PFSK-1 (cell line): Measurements from ENCODE around the gene WBP1.

Source experiments
- FOXP2 ChIP-seq: optimal IDR thresholded peaks from 2 replicates; pipeline ENCODE3; 2011; ENCODE audit warnings: borderline replicate concordance, control low read depth, inconsistent platforms; ENCODE audit not compliant: insufficient read depth; ENCODE audit errors: extremely low read length, extremely low read depth
- POLR2AphosphoS5 ChIP-seq: IDR thresholded peaks from 2 replicates; pipeline ENCODE4 v1.6.1; 2012; ENCODE audit warnings: low read depth, mild to moderate bottlenecking, control low read depth, low read length, moderate library complexity
- REST ChIP-seq, 2 experiments: IDR thresholded peaks; 2 replicates each; pipeline versions ENCODE4 v1.6.1 to v1.8.0; 2011 to 2012; ENCODE audit warnings: low read depth in 2 of 2, low read length in 2 of 2, control low read depth in 1 of 2, inconsistent platforms in 1 of 2, mild to moderate bottlenecking in 1 of 2, moderate library complexity in 1 of 2; ENCODE audit not compliant: insufficient read depth in 1 of 2
- SIN3A ChIP-seq: IDR thresholded peaks from 2 replicates; pipeline ENCODE4 v1.6.1; 2012; ENCODE audit warnings: mild to moderate bottlenecking, low read length, moderate library complexity, borderline replicate concordance; ENCODE audit not compliant: insufficient read depth
- TAF1 ChIP-seq: IDR thresholded peaks from 2 replicates; pipeline ENCODE4 v1.6.1; 2012; ENCODE audit warnings: low read length, control low read depth, borderline replicate concordance; ENCODE audit not compliant: insufficient read depth

The WBP1 gene

GRCh38 chr2:74495440-74495839 lies 37.2 kb downstream of the WBP1 start:
- no peak for TF ChIP-seq SIN3A
- TF ChIP-seq POLR2AphosphoS5 = no peak
- TF ChIP-seq REST (IDR thresholded peaks at IDR 0.05; ENCODE audit: insufficient read depth in 1 of 2, low read depth in 2 of 2, low read length in 2 of 2) = no peak
- no peak for TF ChIP-seq TAF1
- no peak for TF ChIP-seq FOXP2

- no peak for TF ChIP-seq FOXP2
- TF ChIP-seq POLR2AphosphoS5 = no peak
Measured at GRCh38 chr2:74496997-74497776, 38.9 kb downstream of the WBP1 start.

- TF ChIP-seq SIN3A (no peak), TAF1 (no peak), REST (IDR thresholded peaks at IDR 0.05; ENCODE audit: insufficient read depth in 1 of 2, low read depth in 2 of 2, low read length in 2 of 2) (no peak), FOXP2 (no peak), POLR2AphosphoS5 (no peak)
Measured at GRCh38 chr2:74497777-74498499, 39.7 kb downstream of the WBP1 start.

- TF ChIP-seq FOXP2 (no peak), REST (IDR thresholded peaks at IDR 0.05; ENCODE audit: insufficient read depth in 1 of 2, low read depth in 2 of 2, low read length in 2 of 2) (no peak), SIN3A (no peak), POLR2AphosphoS5 (no peak), TAF1 (no peak)
Measured at GRCh38 chr2:74498500-74499266, 40.4 kb downstream of the WBP1 start.

GRCh38 chr2:74499267-74499939 lies 41.2 kb downstream of the WBP1 start, which contains the start of gene LBX2:
LBX2 (minus strand) TSS chr2:74499603; CDS start chr2:74499537, 66 bp downstream.
- TF ChIP-seq FOXP2 = no peak
